GM19025 (cell line): Measurements from ENCODE around the gene ACSL1.
A peak's percentile ranks its signal among the peaks of the same experiment; 100 is the strongest.
"Not testable (repeated sequence)": the region's sequence is repeated elsewhere in the genome, so short reads cannot be mapped to it uniquely, and the experiment has no call there.

ENCODE experiments used
- ATAC-seq: cut with Tn5 transposase; IDR thresholded peaks from one replicate; pipeline ENCODE4 v1.9.1; 2021; ENCODE audit warnings: mild to moderate bottlenecking, low read depth, moderate library complexity; ENCODE audit not compliant: unreplicated experiment

ACSL1 gene

GRCh38 chr4:184763150-184763780 is 62.5 kb downstream of the ACSL1 start:
- ATAC-seq = no peak

- peak; percentile 85 for ATAC-seq
Measured at GRCh38 chr4:184762100-184762499, 63.7 kb downstream of the ACSL1 start.

GRCh38 chr4:184760681-184761080 is 65.1 kb downstream of the ACSL1 start:
- ATAC-seq = no peak

- no peak for ATAC-seq
Measured at GRCh38 chr4:184757810-184758209, 68.0 kb downstream of the ACSL1 start.

GRCh38 chr4:184756399-184756798 is 69.4 kb downstream of the ACSL1 start:
- no peak for ATAC-seq

- no peak for ATAC-seq
Measured at GRCh38 chr4:184755278-184755677, 70.5 kb downstream of the ACSL1 start.

GRCh38 chr4:184752496-184753275 is 73.1 kb downstream of the ACSL1 start:
- ATAC-seq = no peak

GRCh38 chr4:184751585-184751956 is 74.2 kb downstream of the ACSL1 start:
- no peak for ATAC-seq

GRCh38 chr4:184750926-184751584 is 74.7 kb downstream of the ACSL1 start:
- ATAC-seq = no peak

GRCh38 chr4:184748251-184748652 is 77.5 kb downstream of the ACSL1 start:
- ATAC-seq = no peak

GRCh38 chr4:184747034-184747830 is 78.5 kb downstream of the ACSL1 start:
- ATAC-seq = no peak

GRCh38 chr4:184745831-184746795 is 79.7 kb downstream of the ACSL1 start:
- ATAC-seq = no peak

GRCh38 chr4:184744236-184744635 is 81.5 kb downstream of the ACSL1 start:
- no peak for ATAC-seq

GRCh38 chr4:184743650-184744049 is 82.1 kb downstream of the ACSL1 start:
- ATAC-seq = no peak

GRCh38 chr4:184741651-184742050 is 84.1 kb downstream of the ACSL1 start:
- ATAC-seq = not testable (repeated sequence)

GRCh38 chr4:184740980-184741391 is 84.8 kb downstream of the ACSL1 start:
- no peak for ATAC-seq

- ATAC-seq = not testable (repeated sequence)
Measured at GRCh38 chr4:184739575-184739974, 86.2 kb downstream of the ACSL1 start.

GRCh38 chr4:184734758-184735157 is 91.0 kb downstream of the ACSL1 start:
- ATAC-seq = no peak

GRCh38 chr4:184733654-184734524 is 91.9 kb downstream of the ACSL1 start, which contains the start of gene CENPU:
Gene CENPU, minus strand, starts transcription at chr4:184734096. Its CDS starts 34 bp downstream, at chr4:184734062.
- peak; percentile 95 for ATAC-seq
